OCI-LY7 (cell line): Measurements from ENCODE around the gene ELOB. TPM values are rescaled to one million over a fixed set of nuclear protein-coding genes. Genes with fewer than 3 reads are reported as not detected.

Source experiments
- BruUV-seq: library from RNA; stranded (reverse); fragments of 400-500 nt; replicated peaks from 2 replicates; lab custom pipeline; 2021; lab: Mats Ljungman, UMichigan
- CTCF ChIA-PET: fragments of 300-600 bp; sonication (Branson Sonifier 250); formaldehyde crosslinking; loops from one replicate; lab custom pipeline; 2022; ENCODE audit warnings: antibody characterized with exemption; ENCODE audit not compliant: unreplicated experiment; lab: Charles Lee
- POLR2A ChIA-PET: fragments of 300-600 bp; sonication (Branson Sonifier 250); formaldehyde crosslinking; loops from one replicate; lab custom pipeline; 2022; ENCODE audit warnings: antibody characterized with exemption; lab: Charles Lee
- DNase-seq: peaks from one replicate; pipeline ENCODE4 v3.0.0-alpha.2; 2015; ENCODE audit warnings: low spot score
- H2AFZ ChIP-seq: fragments of 200-600 bp; sonication (generic), shearing (Covaris generic); 2 replicates; pipeline ENCODE4 v1.6.1; 2014; ENCODE audit warnings: mild to moderate bottlenecking, antibody characterized with exemption, low read length, moderate library complexity
- H3K27ac ChIP-seq: fragments of 200-600 bp; sonication (generic); 2 replicates; pipeline ENCODE4 v1.5.1; 2014; ENCODE audit warnings: mixed run types, low read depth, mild to moderate bottlenecking, moderate library complexity, low read length, inconsistent platforms; ENCODE audit not compliant: poor library complexity, severe bottlenecking
- H3K36me3 ChIP-seq: fragments of 200-600 bp; sonication (generic); 2 replicates; pipeline ENCODE4 v1.6.1; 2014; ENCODE audit warnings: mild to moderate bottlenecking, antibody characterized with exemption, low read length, moderate library complexity, mixed read lengths; ENCODE audit not compliant: insufficient read depth
- H3K4me1 ChIP-seq: fragments of 200-600 bp; sonication (generic); 2 replicates; pipeline ENCODE4 v1.5.1; 2014; ENCODE audit warnings: mild to moderate bottlenecking, low read length; ENCODE audit not compliant: insufficient read depth, poor library complexity, severe bottlenecking
- H3K4me2 ChIP-seq: fragments of 200-600 bp; sonication (generic); 2 replicates; pipeline ENCODE4 v1.6.1; 2014; ENCODE audit warnings: mild to moderate bottlenecking, low read length
- H3K4me3 ChIP-seq: fragments of 200-600 bp; sonication (generic); 2 replicates; pipeline ENCODE4 v1.5.1; 2014; ENCODE audit warnings: mild to moderate bottlenecking, low read depth, low read length; ENCODE audit not compliant: poor library complexity, severe bottlenecking
- H3K79me2 ChIP-seq: fragments of 200-600 bp; sonication (generic); 2 replicates; pipeline ENCODE4 v1.6.1; 2016; ENCODE audit warnings: low read depth, mild to moderate bottlenecking, low read length, moderate library complexity, mixed read lengths; ENCODE audit not compliant: insufficient read depth
- H3K9me2 ChIP-seq: fragments of 200-600 bp; sonication (generic); 2 replicates; pipeline ENCODE4 v1.6.1; 2016; ENCODE audit warnings: mild to moderate bottlenecking, low read length, mixed read lengths; ENCODE audit not compliant: insufficient read depth
- H3K9me3 ChIP-seq: fragments of 200-600 bp; sonication (generic); 2 replicates; pipeline ENCODE4 v1.6.1; 2014; ENCODE audit warnings: mild to moderate bottlenecking, mixed run types, low read length, mixed read lengths
- H4K20me1 ChIP-seq: fragments of 200-600 bp; sonication (generic); 2 replicates; pipeline ENCODE4 v1.6.1; 2014; ENCODE audit warnings: mild to moderate bottlenecking, antibody characterized with exemption, low read length, moderate library complexity, mixed read lengths; ENCODE audit not compliant: insufficient read depth
- CTCF ChIP-seq: fragments of 200-600 bp; sonication (generic); conservative IDR thresholded peaks from 2 replicates; pipeline ENCODE4 v1.5.1; 2014; ENCODE audit warnings: mild to moderate bottlenecking, antibody characterized with exemption, low read length, moderate library complexity, mixed read lengths
- EZH2phosphoT487 ChIP-seq: fragments of 200-600 bp; sonication (generic); IDR thresholded peaks from 2 replicates; pipeline ENCODE4 v1.6.1; 2018; ENCODE audit warnings: low read depth, borderline replicate concordance, mild to moderate bottlenecking, mixed run types, antibody characterized with exemption, low read length, moderate library complexity, mixed read lengths
- intact Hi-C: fragments of 100-400 bp; cut with micrococcal nuclease; formaldehyde crosslinking; loops from one replicate; pipeline ENCODE4 v1.10.0; 2022; ENCODE audit not compliant: unreplicated experiment
- total RNA-seq, 2 experiments: library from RNA; depleted of rRNA in 1 of 2; stranded (reverse); fragments of >200 nt in 1 of 2; shearing (Covaris generic) in 1 of 2; gene quantifications; 2 replicates each; pipeline ENCODE4 v1.2.3, GENCODE V29; 2014 to 2022

The ELOB gene
- total RNA-seq, 2 experiments from 2014 or later: 209 to 285 TPM

GRCh38 chr16:2773188-2773968, 3.7 kb downstream of the ELOB start:
- TF ChIP-seq CTCF (no peak), EZH2phosphoT487 (no peak)
- Histone ChIP-seq H3K9me2 (no peaks in the 10 kb centered on the region), H3K9me3 (no peaks in the 10 kb centered on the region), H3K4me3 (no peak overlapping the region), H3K4me1 (peaks cover 15% of the 10 kb centered on the region), H2AFZ (no peak overlapping the region), H3K4me2 (no peak overlapping the region), H4K20me1 (peaks cover 10% of the 10 kb centered on the region; the same call in 1 of the 2 replicates), H3K79me2 (peaks cover 24% of the 10 kb centered on the region), H3K27ac (no peak overlapping the region), H3K36me3 (peaks cover 73% of the 10 kb centered on the region)
- no peak for DNase-seq
- ChIA-PET POLR2A (no interaction called here), CTCF (no interaction called here)
- intact Hi-C loops: no loop called here
- no TSS peak for BruUV-seq

DNA sequence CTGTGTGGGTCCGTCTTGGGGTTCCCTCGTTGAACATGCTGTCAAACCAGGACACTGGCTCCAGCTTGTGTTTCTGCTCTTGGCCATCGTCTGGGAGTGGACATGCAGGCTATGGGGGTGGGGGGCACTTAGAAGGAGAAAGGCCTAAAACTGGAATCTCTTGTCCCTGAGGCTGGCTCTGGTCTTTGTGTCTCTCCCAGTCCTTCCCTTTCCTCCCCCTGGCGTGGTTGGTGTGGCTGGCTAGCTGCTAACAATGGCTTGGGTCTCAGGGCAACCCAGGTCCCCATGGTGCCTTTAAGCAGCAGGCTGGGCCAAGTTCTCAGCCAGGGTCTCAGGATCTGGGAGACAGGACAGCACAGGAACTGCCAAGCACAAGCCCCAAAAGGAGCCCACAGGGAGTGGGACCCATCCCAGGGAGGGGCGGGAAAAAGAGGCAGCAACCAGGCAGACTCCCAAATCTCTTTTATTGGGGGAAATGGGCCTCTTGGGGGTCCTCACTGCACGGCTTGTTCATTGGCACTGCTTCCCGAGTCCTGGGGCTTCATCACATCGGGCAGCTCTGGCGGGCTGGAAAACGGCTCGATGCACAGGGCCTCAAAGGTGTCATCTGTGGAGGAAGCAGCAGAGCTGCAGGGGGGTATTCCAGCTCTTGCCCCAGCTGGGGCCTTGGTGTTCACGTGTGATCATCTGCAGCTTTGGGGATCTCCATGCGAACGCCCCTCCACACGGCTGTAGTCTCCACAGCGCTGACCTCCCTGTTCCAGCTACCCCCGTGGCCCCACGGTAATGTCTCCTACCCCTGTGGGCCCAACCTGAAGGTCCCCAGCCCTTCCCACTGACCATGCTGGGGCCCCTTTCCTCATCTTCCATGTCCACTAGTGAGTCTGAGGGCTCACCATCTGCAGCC, 5.3 kb downstream of the ELOB start:
- DNase-seq: no peak
- no peak for TF ChIP-seq CTCF
- TF ChIP-seq EZH2phosphoT487: no peak
- intact Hi-C loops: no loop called here
- no peak overlapping the region for H3K4me3 ChIP-seq
- H3K9me2 ChIP-seq: no peaks in the 10 kb centered on the region
- no peaks in the 10 kb centered on the region for H3K9me3 ChIP-seq
- CTCF ChIA-PET: no interaction called here
- peaks cover 19% of the 10 kb centered on the region for H3K79me2 ChIP-seq
- no peak overlapping the region for H2AFZ ChIP-seq
- peaks cover 11% of the 10 kb centered on the region for H3K4me1 ChIP-seq
- BruUV-seq: no TSS peak
- H3K36me3 ChIP-seq: peaks cover 89% of the 10 kb centered on the region
- no peak overlapping the region for H3K27ac ChIP-seq
- no peak overlapping the region for H3K4me2 ChIP-seq
- H4K20me1 ChIP-seq: peaks cover 10% of the 10 kb centered on the region; the same call in 1 of the 2 replicates
- POLR2A ChIA-PET: no interaction called here
